Progenitor cell of endocrine pancreas (in vitro differentiated cells): ENCODE measurements around the gene HAUS3. TPM values are rescaled to one million over a fixed set of nuclear protein-coding genes. Genes with fewer than 3 reads are reported as not detected.

ENCODE experiments used
- DNase-seq: peaks from one replicate; pipeline ENCODE4 v3.0.0; 2021; ENCODE audit warnings: low spot score; ENCODE audit not compliant: unreplicated experiment
- H3K27ac Mint-ChIP-seq: 2 replicates; pipeline ENCODE4 v1.8.0; 2021; ENCODE audit warnings: mild to moderate bottlenecking, moderate library complexity, mixed read lengths
- H3K27me3 Mint-ChIP-seq: 2 replicates; pipeline ENCODE4 v1.8.0; 2021; ENCODE audit warnings: mixed read lengths
- H3K36me3 Mint-ChIP-seq: 2 replicates; pipeline ENCODE4 v1.8.0; 2022; ENCODE audit warnings: mixed read lengths; ENCODE audit not compliant: insufficient read depth
- H3K4me1 Mint-ChIP-seq: 2 replicates; pipeline ENCODE4 v1.8.0; 2021; ENCODE audit warnings: low read depth, mixed read lengths
- H3K4me3 Mint-ChIP-seq: 2 replicates; pipeline ENCODE4 v1.8.0; 2021; ENCODE audit warnings: low read depth, mild to moderate bottlenecking, moderate library complexity, mixed read lengths
- H3K9me3 Mint-ChIP-seq: 2 replicates; pipeline ENCODE4 v1.8.0; 2021; ENCODE audit warnings: low read depth, mixed read lengths
- total RNA-seq: library from RNA; stranded (reverse); gene quantifications from 2 replicates; pipeline ENCODE4 v1.2.1, GENCODE V29; 2021
- TF ChIP-seq, protein P1 (sequence below): fragments of 200-600 bp; sonication (generic); IDR thresholded peaks from one replicate; pipeline ENCODE4 v1.5.0; 2021; ENCODE audit warnings: antibody characterized with exemption, mild to moderate bottlenecking; ENCODE audit not compliant: unreplicated experiment

The HAUS3 gene
- total RNA-seq, 1 donor from 2014 or later: 18.3 TPM

DNA sequence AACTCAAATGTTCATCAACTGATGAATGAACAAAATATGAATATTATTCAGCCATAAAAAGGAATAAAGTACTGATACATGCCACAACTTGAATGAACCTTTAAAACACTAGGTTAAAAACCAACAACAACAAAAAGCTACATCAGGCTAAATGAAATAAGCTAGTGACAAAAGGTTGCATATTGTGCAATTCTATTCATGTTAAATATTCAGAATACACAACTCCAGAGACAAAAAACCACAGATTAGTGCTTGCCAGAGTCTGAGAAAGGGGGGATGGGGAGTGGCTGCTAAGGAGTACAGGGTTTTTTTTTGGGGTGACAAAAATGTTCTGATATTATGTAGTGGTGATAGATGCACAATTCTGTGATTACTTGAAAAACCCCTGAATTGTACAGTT, 58.5 kb downstream of the HAUS3 start:
- no peak overlapping the region for H3K4me3 Mint-ChIP-seq
- peaks cover 7% of the 10 kb centered on the region for H3K9me3 Mint-ChIP-seq
- TF ChIP-seq, protein P1, sequence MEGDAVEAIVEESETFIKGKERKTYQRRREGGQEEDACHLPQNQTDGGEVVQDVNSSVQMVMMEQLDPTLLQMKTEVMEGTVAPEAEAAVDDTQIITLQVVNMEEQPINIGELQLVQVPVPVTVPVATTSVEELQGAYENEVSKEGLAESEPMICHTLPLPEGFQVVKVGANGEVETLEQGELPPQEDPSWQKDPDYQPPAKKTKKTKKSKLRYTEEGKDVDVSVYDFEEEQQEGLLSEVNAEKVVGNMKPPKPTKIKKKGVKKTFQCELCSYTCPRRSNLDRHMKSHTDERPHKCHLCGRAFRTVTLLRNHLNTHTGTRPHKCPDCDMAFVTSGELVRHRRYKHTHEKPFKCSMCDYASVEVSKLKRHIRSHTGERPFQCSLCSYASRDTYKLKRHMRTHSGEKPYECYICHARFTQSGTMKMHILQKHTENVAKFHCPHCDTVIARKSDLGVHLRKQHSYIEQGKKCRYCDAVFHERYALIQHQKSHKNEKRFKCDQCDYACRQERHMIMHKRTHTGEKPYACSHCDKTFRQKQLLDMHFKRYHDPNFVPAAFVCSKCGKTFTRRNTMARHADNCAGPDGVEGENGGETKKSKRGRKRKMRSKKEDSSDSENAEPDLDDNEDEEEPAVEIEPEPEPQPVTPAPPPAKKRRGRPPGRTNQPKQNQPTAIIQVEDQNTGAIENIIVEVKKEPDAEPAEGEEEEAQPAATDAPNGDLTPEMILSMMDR: no peak
- H3K4me1 Mint-ChIP-seq: no peaks in the 10 kb centered on the region
- no peaks in the 10 kb centered on the region for H3K27me3 Mint-ChIP-seq
- H3K27ac Mint-ChIP-seq: no peak overlapping the region
- no peak for DNase-seq
- peaks cover 7% of the 10 kb centered on the region for H3K36me3 Mint-ChIP-seq

DNA sequence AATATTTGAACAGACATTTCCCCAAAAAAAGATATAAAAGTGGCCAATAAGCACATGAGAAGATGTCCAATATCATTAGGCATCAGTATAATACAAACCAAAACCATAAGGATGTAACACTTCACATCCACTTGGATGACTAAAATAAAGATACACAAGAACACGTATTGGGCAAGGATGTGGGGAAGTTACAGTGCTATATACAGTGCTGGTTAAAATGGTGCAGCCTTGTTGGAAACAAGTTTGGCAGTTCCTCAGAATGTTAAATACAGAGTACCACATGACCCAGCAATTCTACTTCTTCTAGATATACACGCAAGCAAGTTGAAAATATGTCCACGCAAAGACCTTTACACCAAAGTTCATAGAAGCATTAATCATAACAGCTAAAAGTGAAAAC, 58.9 kb downstream of the HAUS3 start:
- DNase-seq: no peak
- H3K36me3 Mint-ChIP-seq: peaks cover 7% of the 10 kb centered on the region
- peaks cover 7% of the 10 kb centered on the region for H3K9me3 Mint-ChIP-seq
- H3K4me3 Mint-ChIP-seq: no peak overlapping the region
- TF ChIP-seq, protein P1: no peak
- H3K4me1 Mint-ChIP-seq: no peaks in the 10 kb centered on the region
- no peak overlapping the region for H3K27ac Mint-ChIP-seq
- no peaks in the 10 kb centered on the region for H3K27me3 Mint-ChIP-seq

DNA sequence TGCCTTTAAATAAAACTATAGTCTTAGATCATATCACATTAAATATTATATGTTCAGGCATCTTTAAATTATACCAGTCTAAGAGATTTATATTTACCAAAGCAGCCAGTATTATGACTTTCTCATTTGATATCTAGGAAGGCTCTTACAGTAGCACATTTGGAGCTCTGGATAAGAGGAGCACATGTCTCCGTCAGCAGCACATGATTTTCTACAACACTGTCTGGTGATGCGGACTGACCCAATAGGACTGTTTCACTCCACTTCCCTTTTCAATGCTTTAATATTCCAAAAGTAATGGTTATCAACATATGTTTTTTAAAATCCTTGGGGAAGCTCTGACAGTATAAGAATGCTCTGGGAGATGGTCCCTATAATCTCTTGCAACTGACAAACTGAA, 61.5 kb downstream of the HAUS3 start:
- no peak for DNase-seq
- TF ChIP-seq, protein P1: no peak
- Mint-ChIP-seq H3K27ac (no peak overlapping the region), H3K4me3 (no peak overlapping the region), H3K9me3 (peaks cover 7% of the 10 kb centered on the region), H3K36me3 (peaks cover 4% of the 10 kb centered on the region), H3K4me1 (no peaks in the 10 kb centered on the region), H3K27me3 (no peaks in the 10 kb centered on the region)

DNA sequence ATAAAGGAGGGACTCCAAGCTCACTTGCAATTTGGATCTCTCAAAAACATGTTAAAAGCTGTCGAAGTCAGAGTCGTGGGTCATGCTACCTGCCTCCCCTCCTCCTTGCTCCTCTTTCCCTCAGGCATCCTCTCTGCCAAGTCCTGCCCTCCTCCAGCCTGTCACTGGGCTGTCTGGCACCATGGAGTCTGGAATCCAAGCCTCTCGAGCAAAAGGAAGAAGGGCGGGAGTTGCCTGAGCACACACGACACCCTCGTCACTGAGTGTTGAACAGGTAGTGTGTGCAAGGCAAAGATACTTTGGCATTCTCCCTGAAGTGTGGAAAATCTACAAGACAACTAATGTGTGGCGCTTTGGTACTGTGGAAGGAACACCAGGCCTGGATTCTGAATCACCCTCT, 62.2 kb downstream of the HAUS3 start:
- H3K4me1 Mint-ChIP-seq: no peaks in the 10 kb centered on the region
- TF ChIP-seq, protein P1: no peak
- DNase-seq: no peak
- no peaks in the 10 kb centered on the region for H3K27me3 Mint-ChIP-seq
- no peak overlapping the region for H3K4me3 Mint-ChIP-seq
- peaks cover 4% of the 10 kb centered on the region for H3K36me3 Mint-ChIP-seq
- no peak overlapping the region for H3K27ac Mint-ChIP-seq
- H3K9me3 Mint-ChIP-seq: peaks cover 7% of the 10 kb centered on the region

DNA sequence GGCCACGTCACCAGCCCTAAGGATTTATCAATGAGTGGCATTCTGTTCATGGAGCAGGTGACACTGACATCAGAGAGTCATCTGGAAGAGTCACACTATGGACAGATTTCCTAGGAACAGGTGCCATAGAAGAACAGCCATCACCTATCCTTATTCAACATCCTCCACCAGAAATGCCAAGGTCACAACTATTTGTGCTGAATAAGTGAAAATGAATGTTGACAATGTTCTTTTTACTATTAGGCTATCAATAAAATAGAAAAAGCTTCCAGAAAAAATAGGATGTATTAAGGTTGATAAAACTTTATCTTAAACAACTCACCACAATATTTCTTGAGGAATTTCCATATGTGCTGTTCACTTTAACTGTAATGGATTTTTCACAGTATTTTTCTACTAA, 62.9 kb downstream of the HAUS3 start:
- Mint-ChIP-seq H3K36me3 (peaks cover 4% of the 10 kb centered on the region), H3K27me3 (no peaks in the 10 kb centered on the region), H3K9me3 (peaks cover 7% of the 10 kb centered on the region)

More for the DNA sequence above, 62.9 kb downstream of the HAUS3 start:
- TF ChIP-seq, protein P1: no peak
- Mint-ChIP-seq H3K27ac (no peak overlapping the region), H3K4me3 (no peak overlapping the region), H3K4me1 (no peaks in the 10 kb centered on the region)
- no peak for DNase-seq

Other genes with a start within 250 kb of the HAUS3 start
- gene NELFA, start 233.1 kb downstream of the HAUS3 start, total RNA-seq: 52.5 and 54.2 TPM in 2 replicates
- gene NAT8L, start 182.8 kb downstream of the HAUS3 start, total RNA-seq: 20.7 and 21.8 TPM in 2 replicates
- 5.0 and 5.9 TPM in 2 replicates for gene POLN, start within 50 bp of the HAUS3 start, total RNA-seq
- gene MXD4, start 20.0 kb upstream of the HAUS3 start, total RNA-seq: 103 and 121 TPM in 2 replicates
- 1.6 and 3.3 TPM in 2 replicates for gene ZFYVE28, start 176.5 kb upstream of the HAUS3 start, total RNA-seq
- gene CFAP99, start 176.8 kb upstream of the HAUS3 start, total RNA-seq: not detected in 2 replicates
- gene RNF4, start 227.0 kb upstream of the HAUS3 start, total RNA-seq: 44.2 and 49.5 TPM in 2 replicates